K562 (cell line): ENCODE results near the gene RPL11. TPM values are rescaled to one million over a fixed set of nuclear protein-coding genes. Genes with fewer than 3 reads are reported as not detected.

Source experiments
- BRD9 ChIP-seq: fragments of 450-650 bp; IDR thresholded peaks from 2 replicates; pipeline ENCODE4 v1.6.1; 2018; ENCODE audit warnings: low read depth; ENCODE audit not compliant: partially characterized antibody
- CHCHD3 ChIP-seq: fragments of 250-450 bp; sonication (Bioruptor Pico); IDR thresholded peaks from 2 replicates; pipeline ENCODE4 v2.1.2; 2022; ENCODE audit warnings: mild to moderate bottlenecking
- CSDE1 ChIP-seq, 2 experiments: fragments of 450-650 bp; IDR thresholded peaks; 2 replicates each; pipeline ENCODE4 v1.6.1; 2016; ENCODE audit warnings: mild to moderate bottlenecking in 1 of 2
- ERF ChIP-seq: fragments of 450-650 bp; formaldehyde crosslinking; IDR thresholded peaks from 2 replicates; pipeline ENCODE4 v1.4.0; 2020; ENCODE audit warnings: mild to moderate bottlenecking, mixed read lengths
- ETV6 ChIP-seq, 3 experiments: fragments of 150-350 bp in 1 of 3; sonication (generic) in 1 of 3; formaldehyde crosslinking in 1 of 3; IDR thresholded peaks; 2 replicates each; pipeline versions ENCODE4 v1.6.1 to v1.8.0; 2014 to 2022; ENCODE audit warnings: borderline replicate concordance in 2 of 3, low read depth in 2 of 3, antibody characterized with exemption in 1 of 3, low read length in 1 of 3, mild to moderate bottlenecking in 1 of 3, missing genetic modification reagents in 1 of 3
- HLTF ChIP-seq: fragments of 450-650 bp; IDR thresholded peaks from 2 replicates; pipeline ENCODE4 v1.6.1; 2016
- JUND ChIP-seq, 2 experiments: IDR thresholded peaks; 2 replicates in 1 of 2; 3 replicates in 1 of 2; pipeline ENCODE4 v1.6.1; 2011; ENCODE audit warnings: borderline replicate concordance in 2 of 2, low read depth in 2 of 2, low read length in 2 of 2, improper control_type of control experiment in 1 of 2, missing biosample characterization in 1 of 2, missing genetic modification characterization in 1 of 2, missing genetic modification reagents in 1 of 2
- KAT7 ChIP-seq: sonication (generic); formaldehyde crosslinking; IDR thresholded peaks from 2 replicates; pipeline ENCODE4 v1.8.0; 2022; ENCODE audit warnings: missing genetic modification reagents, mild to moderate bottlenecking, borderline replicate concordance
- MCM7 ChIP-seq, 2 experiments: fragments of 450-650 bp; IDR thresholded peaks; 2 replicates each; pipeline ENCODE4 v1.6.1; 2016 to 2018
- PML ChIP-seq: IDR thresholded peaks from 2 replicates; pipeline ENCODE4 v1.6.1; 2012; ENCODE audit warnings: low read length, inconsistent platforms
- RBM15 ChIP-seq: fragments of 200-400 bp; formaldehyde crosslinking; IDR thresholded peaks from 2 replicates; pipeline ENCODE4 v1.6.1; 2018; ENCODE audit warnings: mild to moderate bottlenecking, low read length, moderate library complexity; ENCODE audit not compliant: insufficient read depth
- SAP30 ChIP-seq: fragments of 200-600 bp; sonication (generic); IDR thresholded peaks from 2 replicates; pipeline ENCODE4 v1.6.1; 2012; ENCODE audit warnings: borderline replicate concordance, low read depth, mild to moderate bottlenecking, moderate library complexity, low read length, control low read depth, inconsistent platforms; ENCODE audit not compliant: insufficient read depth, poor library complexity, severe bottlenecking
- SNIP1 ChIP-seq: fragments of 450-650 bp; IDR thresholded peaks from 2 replicates; pipeline ENCODE4 v1.7.1; 2017; ENCODE audit warnings: low read depth, mild to moderate bottlenecking
- SP1 ChIP-seq: sonication (generic); formaldehyde crosslinking; IDR thresholded peaks from 2 replicates; pipeline ENCODE4 v1.8.1; 2022; ENCODE audit warnings: mild to moderate bottlenecking, missing genetic modification reagents
- U2AF2 ChIP-seq: fragments of 200-400 bp; formaldehyde crosslinking; optimal IDR thresholded peaks from 2 replicates; pipeline ENCODE3; 2017; ENCODE audit warnings: low read depth, mild to moderate bottlenecking, low read length
- XRCC5 ChIP-seq: fragments of 200-400 bp; formaldehyde crosslinking; IDR thresholded peaks from 2 replicates; pipeline ENCODE4 v1.6.1; 2017; ENCODE audit warnings: low read depth, mild to moderate bottlenecking, low read length
- ZNF174 ChIP-seq: fragments of 250-450 bp; sonication (Bioruptor Pico); IDR thresholded peaks from 2 replicates; pipeline ENCODE4 v1.4.0; 2020; ENCODE audit warnings: mild to moderate bottlenecking
- ZNF77 ChIP-seq: fragments of 250-450 bp; sonication (Bioruptor Pico); IDR thresholded peaks from 2 replicates; pipeline ENCODE4 v1.5.0; 2020
- polyA plus RNA-seq, 8 experiments: library from polyadenylated mRNA; depleted of rRNA in 4 of 8; stranded (reverse) in 5 of 8; unstranded in 3 of 8; fragments of >200 nt; fragmentation: Nextera tagmentation in 2 of 8; fragmentation: Illumina TruSeq in 1 of 8; extraction: Ambion mirVana in 2 of 8; extraction: Trizol in 1 of 8; gene quantifications; 2 replicates each; pipeline versions ENCODE4 v1.2.1 to v1.2.3, GENCODE V29; 2011 to 2014; ENCODE audit warnings: inconsistent platforms in 1 of 8, missing spikeins in 1 of 8
- total RNA-seq, 7 experiments: library from RNA; depleted of rRNA in 6 of 7; stranded (reverse); fragments of >200 nt in 6 of 7; fragmentation: Illumina TruSeq in 2 of 7; extraction: Trizol in 2 of 7; gene quantifications; 2 replicates each; pipeline versions ENCODE4 v1.2.1 to v1.2.3, GENCODE V29; 2011 to 2021; ENCODE audit warnings: low replicate concordance in 1 of 7
- TF ChIP-seq, protein P1 (sequence below), 2 experiments: fragments of 250-450 bp in 1 of 2; fragments of 450-650 bp in 1 of 2; sonication (Bioruptor Pico) in 1 of 2; IDR thresholded peaks; 2 replicates each; pipeline versions ENCODE4 v1.6.1 to v1.8.0; 2016 to 2021; ENCODE audit warnings: mild to moderate bottlenecking in 2 of 2, moderate library complexity in 2 of 2, missing compliant biosample characterization in 1 of 2, missing genetic modification characterization in 1 of 2
- TF ChIP-seq, protein P2 (sequence below): sonication (generic); formaldehyde crosslinking; IDR thresholded peaks from 2 replicates; pipeline ENCODE4 v1.8.0; 2022; ENCODE audit warnings: mild to moderate bottlenecking, low read depth, missing genetic modification reagents
- TF ChIP-seq, protein P3 (sequence below): fragments of 250-450 bp; sonication (Bioruptor Pico); IDR thresholded peaks from 2 replicates; pipeline ENCODE4 v1.9.0; 2021; ENCODE audit warnings: mild to moderate bottlenecking, inconsistent platforms

RPL11 gene
- total and polyA plus RNA-seq, 9 of the 15 experiments (the other 6 are each of a cell fraction or from before 2014, with no cell fraction given) = 1,781 to 4,526 (median 3,111) TPM

DNA sequence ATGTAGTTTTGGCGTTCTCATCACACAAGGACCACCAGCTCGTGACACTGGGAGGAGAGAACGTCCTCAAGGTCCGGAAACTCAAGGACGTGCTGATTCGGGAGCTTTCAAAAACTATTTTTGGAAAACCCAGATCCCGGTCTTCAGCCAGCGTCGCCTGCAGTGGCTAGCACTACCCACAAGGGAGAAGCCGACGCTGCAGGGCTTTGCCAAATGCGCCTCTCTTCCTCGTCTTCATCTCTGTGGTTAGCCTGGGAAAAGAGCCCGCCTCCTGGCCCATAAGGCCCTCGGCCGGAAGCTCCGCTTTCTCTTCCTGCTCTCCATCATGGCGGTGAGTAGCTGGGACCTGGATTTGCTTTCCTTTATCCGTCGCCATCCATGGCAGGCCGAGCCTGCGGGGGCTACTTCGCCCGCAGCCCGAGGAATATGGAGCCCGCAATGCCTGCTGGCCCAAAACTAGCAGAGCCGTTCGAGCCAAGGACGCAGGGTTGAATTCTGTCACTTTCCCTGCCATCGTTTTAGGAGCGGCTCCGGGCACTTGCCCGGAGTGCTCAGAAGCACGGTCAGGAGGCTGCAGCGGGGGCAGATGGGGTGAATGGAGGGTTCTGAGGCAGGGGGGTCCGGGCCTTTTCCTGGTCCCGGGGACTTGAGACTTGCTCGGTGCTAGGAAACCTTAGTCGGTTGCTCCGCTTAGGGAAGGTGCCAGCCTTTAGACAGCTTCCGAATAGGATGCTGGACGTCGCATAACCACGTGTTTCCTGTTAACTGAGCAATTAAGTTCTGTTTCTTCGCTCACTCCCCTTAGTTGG is at the start of gene RPL11 (continued):
- TF ChIP-seq JUND (IDR thresholded peaks at IDR 0.05; ENCODE audit: borderline replicate concordance, low read depth, low read length) (peak; percentile 80), JUND (tag; IDR thresholded peaks at IDR 0.05; ENCODE audit: borderline replicate concordance, low read depth, low read length) (no peak), CSDE1 (IDR thresholded peaks at IDR 0.05) (peak in 1 of 2 experiments; percentile 75; a peak in 2 of 4 replicates), PML (peak; percentile 95), CHCHD3 (CRISPR knock-in tag) (peak; percentile 83), BRD9 (peak; percentile 100), SAP30 (peak; percentile 89), SNIP1 (peak; percentile 92), ERF (peak; percentile 86), KAT7 (peak; percentile 94; the same call in 1 of the 2 replicates), ZNF77 (no peak), MCM7 (IDR thresholded peaks at IDR 0.05) (no peak), ZNF174 (CRISPR knock-in tag) (no peak), U2AF2 (no peak), RBM15 (peak; percentile 76; the same call in 1 of the 2 replicates), HLTF (0 out of 2 replicates have a peak, but pooled peaks have one; percentile 58), XRCC5 (peak; percentile 89), SP1 (CRISPR knock-in tag) (peak; percentile 89), ETV6 (IDR thresholded peaks at IDR 0.05; ENCODE audit: borderline replicate concordance in 1 of 2, low read depth in 2 of 2, low read length in 1 of 2) (no peak), ETV6 (CRISPR knock-in tag; IDR thresholded peaks at IDR 0.05; ENCODE audit: borderline replicate concordance) (0 out of 2 replicates have a peak, but pooled peaks have one; percentile 60)
- TF ChIP-seq, protein P1, sequence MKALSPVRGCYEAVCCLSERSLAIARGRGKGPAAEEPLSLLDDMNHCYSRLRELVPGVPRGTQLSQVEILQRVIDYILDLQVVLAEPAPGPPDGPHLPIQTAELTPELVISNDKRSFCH (CRISPR knock-in tag; IDR thresholded peaks at IDR 0.05) = no peak
- TF ChIP-seq, protein P1 (tag; IDR thresholded peaks at IDR 0.05) = peak; percentile 78; the same call in 1 of the 2 replicates
- TF ChIP-seq, protein P2, sequence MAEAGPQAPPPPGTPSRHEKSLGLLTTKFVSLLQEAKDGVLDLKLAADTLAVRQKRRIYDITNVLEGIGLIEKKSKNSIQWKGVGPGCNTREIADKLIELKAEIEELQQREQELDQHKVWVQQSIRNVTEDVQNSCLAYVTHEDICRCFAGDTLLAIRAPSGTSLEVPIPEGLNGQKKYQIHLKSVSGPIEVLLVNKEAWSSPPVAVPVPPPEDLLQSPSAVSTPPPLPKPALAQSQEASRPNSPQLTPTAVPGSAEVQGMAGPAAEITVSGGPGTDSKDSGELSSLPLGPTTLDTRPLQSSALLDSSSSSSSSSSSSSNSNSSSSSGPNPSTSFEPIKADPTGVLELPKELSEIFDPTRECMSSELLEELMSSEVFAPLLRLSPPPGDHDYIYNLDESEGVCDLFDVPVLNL (CRISPR knock-in tag) = peak; percentile 57; the same call in 1 of the 2 replicates
- TF ChIP-seq, protein P3, sequence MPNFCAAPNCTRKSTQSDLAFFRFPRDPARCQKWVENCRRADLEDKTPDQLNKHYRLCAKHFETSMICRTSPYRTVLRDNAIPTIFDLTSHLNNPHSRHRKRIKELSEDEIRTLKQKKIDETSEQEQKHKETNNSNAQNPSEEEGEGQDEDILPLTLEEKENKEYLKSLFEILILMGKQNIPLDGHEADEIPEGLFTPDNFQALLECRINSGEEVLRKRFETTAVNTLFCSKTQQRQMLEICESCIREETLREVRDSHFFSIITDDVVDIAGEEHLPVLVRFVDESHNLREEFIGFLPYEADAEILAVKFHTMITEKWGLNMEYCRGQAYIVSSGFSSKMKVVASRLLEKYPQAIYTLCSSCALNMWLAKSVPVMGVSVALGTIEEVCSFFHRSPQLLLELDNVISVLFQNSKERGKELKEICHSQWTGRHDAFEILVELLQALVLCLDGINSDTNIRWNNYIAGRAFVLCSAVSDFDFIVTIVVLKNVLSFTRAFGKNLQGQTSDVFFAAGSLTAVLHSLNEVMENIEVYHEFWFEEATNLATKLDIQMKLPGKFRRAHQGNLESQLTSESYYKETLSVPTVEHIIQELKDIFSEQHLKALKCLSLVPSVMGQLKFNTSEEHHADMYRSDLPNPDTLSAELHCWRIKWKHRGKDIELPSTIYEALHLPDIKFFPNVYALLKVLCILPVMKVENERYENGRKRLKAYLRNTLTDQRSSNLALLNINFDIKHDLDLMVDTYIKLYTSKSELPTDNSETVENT (CRISPR knock-in tag) = peak; percentile 98
